IPS-18a (cell line): ENCODE data around the gene LMX1A.

ENCODE experiments used
- H3K27ac ChIP-seq: one replicate; pipeline ENCODE4 v1.5.1; 2013; ENCODE audit warnings: low read length
- H3K27me3 ChIP-seq: one replicate; pipeline ENCODE4 v1.6.1; 2013; ENCODE audit warnings: mild to moderate bottlenecking, low read length; ENCODE audit not compliant: control insufficient read depth, insufficient read depth
- H3K36me3 ChIP-seq: one replicate; pipeline ENCODE4 v1.6.1; 2013; ENCODE audit warnings: low read depth, low read length; ENCODE audit not compliant: control insufficient read depth
- H3K4me1 ChIP-seq: one replicate; pipeline ENCODE4 v1.6.1; 2013; ENCODE audit warnings: low read depth, low read length; ENCODE audit not compliant: control insufficient read depth
- H3K4me3 ChIP-seq: one replicate; pipeline ENCODE4 v1.5.1; 2013; ENCODE audit warnings: low read length
- H3K9ac ChIP-seq: one replicate; pipeline ENCODE4 v1.6.1; 2013; ENCODE audit warnings: mild to moderate bottlenecking, low read length, moderate library complexity
- H3K9me3 ChIP-seq: one replicate; pipeline ENCODE4 v1.6.1; 2013; ENCODE audit warnings: low read depth, low read length; ENCODE audit not compliant: control insufficient read depth

LMX1A gene

GRCh38 chr1:165364568-165365133 lies 8.1 kb upstream of the LMX1A start:
- H3K27ac ChIP-seq: no peak overlapping the region
- peaks cover 23% of the 10 kb centered on the region for H3K27me3 ChIP-seq
- no peak overlapping the region for H3K4me3 ChIP-seq
- H3K9me3 ChIP-seq: no peaks in the 10 kb centered on the region
- no peaks in the 10 kb centered on the region for H3K4me1 ChIP-seq
- H3K36me3 ChIP-seq: no peaks in the 10 kb centered on the region
- no peak overlapping the region for H3K9ac ChIP-seq

- peaks cover 22% of the 10 kb centered on the region for H3K4me1 ChIP-seq
- no peak overlapping the region for H3K9ac ChIP-seq
- H3K4me3 ChIP-seq: peak overlapping the region; percentile 58
- no peak overlapping the region for H3K27ac ChIP-seq
- no peaks in the 10 kb centered on the region for H3K36me3 ChIP-seq
- no peaks in the 10 kb centered on the region for H3K9me3 ChIP-seq
- H3K27me3 ChIP-seq: peaks cover 97% of the 10 kb centered on the region
Measured at GRCh38 chr1:165356876-165357275, 361 bp upstream of the LMX1A start.

DNA sequence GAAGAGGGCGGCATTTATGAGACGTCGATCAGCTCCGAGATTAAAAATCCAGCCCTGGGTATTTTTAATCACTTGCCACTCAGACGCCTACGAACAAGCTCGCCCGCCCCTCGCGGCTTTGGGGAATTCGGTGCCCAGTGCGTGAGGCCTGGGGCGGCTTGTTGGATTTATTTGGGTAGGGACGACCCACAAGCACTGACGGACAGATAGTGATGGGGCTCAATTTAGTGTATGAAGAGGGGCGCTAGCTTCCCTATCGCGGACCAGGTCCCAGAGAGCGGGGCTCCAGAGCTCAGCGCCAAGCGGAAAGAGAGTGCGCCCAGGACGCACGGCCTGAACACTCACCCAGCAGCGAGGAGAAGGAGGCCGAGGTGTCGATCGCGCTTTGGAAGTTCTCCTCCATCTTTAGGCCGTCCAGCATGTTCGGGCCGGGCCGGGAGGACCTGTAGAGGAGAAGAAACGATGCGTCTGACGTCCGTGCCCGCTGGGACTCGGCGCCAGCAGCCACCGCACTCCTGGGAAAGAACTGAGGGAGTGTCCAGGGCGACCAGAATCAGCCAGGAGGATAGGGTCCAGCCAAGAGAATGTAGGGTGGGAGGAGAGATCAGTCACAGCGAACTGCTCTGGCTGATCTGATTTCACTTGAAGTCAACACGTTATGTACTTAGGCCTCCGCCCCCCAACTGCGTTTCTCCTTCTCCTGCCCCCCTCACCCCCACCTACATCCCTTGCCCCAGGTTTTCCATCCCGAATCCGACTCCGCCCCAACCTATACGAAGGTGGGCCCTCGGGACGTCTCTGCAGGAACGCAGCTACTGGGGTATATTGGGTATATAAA lies 1.2 kb downstream of the LMX1A start:
- Histone ChIP-seq H3K9ac (no peak overlapping the region), H3K4me1 (peaks cover 34% of the 10 kb centered on the region), H3K36me3 (no peaks in the 10 kb centered on the region), H3K4me3 (peak overlapping the region; percentile 58), H3K27ac (no peak overlapping the region), H3K9me3 (no peaks in the 10 kb centered on the region), H3K27me3 (peaks cover 96% of the 10 kb centered on the region)

- Histone ChIP-seq H3K9ac (no peak overlapping the region), H3K4me3 (peak overlapping the region; percentile 58), H3K9me3 (no peaks in the 10 kb centered on the region), H3K4me1 (peaks cover 37% of the 10 kb centered on the region), H3K27ac (no peak overlapping the region), H3K27me3 (peaks cover 97% of the 10 kb centered on the region), H3K36me3 (no peaks in the 10 kb centered on the region)
Measured at GRCh38 chr1:165354739-165355138, 1.8 kb downstream of the LMX1A start.

DNA sequence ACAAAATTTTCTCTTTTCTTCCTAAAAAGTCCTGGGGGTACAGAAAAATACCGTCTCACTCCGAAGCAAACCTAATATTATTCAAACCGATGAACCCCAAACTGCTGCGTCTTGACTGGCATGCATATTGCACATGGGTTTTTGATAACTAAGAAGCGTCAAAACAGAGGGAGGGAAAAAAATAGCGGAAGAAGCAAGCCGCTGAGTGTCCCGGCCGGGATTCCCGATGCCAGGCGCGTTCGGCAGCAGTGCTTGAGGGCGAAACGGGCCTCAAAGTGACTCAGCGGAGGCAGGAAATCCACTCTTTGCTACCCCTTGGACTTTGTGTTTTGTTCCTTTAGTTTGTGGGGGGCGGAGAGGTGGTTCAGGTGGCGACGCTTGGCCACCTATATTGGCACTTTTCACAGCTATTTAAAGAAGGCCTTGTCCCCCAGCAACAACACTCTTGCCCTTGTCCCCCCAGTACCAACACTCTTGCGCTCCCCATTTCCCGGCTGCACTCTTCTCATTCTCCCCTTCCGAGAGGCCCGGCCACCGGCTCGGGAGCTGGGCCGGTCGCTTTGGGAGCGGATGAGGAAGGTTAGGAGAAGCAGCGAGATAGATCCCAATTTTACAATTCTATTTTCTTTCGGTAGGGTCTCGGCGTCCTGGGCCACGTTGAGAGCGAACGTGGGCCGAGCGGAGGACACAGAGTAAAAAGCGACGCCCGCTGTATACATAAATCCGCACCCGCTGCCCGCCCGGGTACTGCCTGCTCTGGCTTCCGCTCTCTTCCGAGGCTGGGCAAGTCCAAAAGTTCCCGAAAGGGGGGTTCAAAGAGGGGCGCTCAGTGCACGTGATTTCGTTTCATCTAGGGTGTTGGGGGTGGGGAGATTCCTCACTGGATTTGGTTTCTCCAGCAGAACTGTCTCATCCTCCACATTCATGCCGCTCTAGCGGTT lies 2.5 kb downstream of the LMX1A start:
- Histone ChIP-seq H3K27ac (no peak overlapping the region), H3K36me3 (no peaks in the 10 kb centered on the region), H3K4me1 (peaks cover 37% of the 10 kb centered on the region), H3K4me3 (peak overlapping the region; percentile 58), H3K9ac (no peak overlapping the region), H3K9me3 (no peaks in the 10 kb centered on the region), H3K27me3 (peaks cover 98% of the 10 kb centered on the region)

- Histone ChIP-seq H3K9me3 (no peaks in the 10 kb centered on the region), H3K27ac (no peak overlapping the region), H3K4me3 (peak overlapping the region; percentile 58), H3K36me3 (no peaks in the 10 kb centered on the region), H3K9ac (peak overlapping the region; percentile 14), H3K4me1 (peaks cover 37% of the 10 kb centered on the region), H3K27me3 (peaks cover 93% of the 10 kb centered on the region)
Measured at GRCh38 chr1:165352442-165353293, 3.8 kb downstream of the LMX1A start.

DNA sequence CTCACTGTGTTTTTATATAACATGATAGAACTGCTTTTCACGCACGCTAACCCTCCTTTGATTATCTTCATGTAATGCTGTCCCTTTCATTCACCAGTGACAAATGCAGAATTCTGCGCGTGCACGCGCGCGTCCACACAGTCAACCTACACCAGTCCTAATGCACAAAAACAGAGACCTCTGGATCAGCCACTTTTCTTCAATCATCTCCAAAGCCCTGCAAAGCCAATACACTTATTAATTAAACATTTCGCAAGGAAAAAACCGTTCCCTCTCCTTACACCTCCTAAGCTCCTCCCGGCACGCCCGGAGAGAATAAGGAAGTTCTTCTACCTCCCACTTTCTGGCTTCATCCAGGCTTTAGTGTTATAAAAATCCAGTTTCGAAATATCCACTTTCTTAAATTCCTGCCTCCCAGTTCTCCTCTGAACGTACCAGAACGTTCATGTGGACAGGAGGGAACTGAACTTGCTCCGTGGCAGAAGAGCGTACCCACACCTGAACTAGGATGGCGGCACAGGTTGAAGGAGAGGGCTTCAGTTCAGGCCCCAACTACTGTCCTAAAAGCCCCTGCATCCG lies 4.6 kb downstream of the LMX1A start:
- Histone ChIP-seq H3K9me3 (no peaks in the 10 kb centered on the region), H3K36me3 (no peaks in the 10 kb centered on the region), H3K9ac (no peak overlapping the region), H3K27me3 (peaks cover 89% of the 10 kb centered on the region), H3K27ac (no peak overlapping the region), H3K4me3 (peak overlapping the region; percentile 58), H3K4me1 (peaks cover 37% of the 10 kb centered on the region)

DNA sequence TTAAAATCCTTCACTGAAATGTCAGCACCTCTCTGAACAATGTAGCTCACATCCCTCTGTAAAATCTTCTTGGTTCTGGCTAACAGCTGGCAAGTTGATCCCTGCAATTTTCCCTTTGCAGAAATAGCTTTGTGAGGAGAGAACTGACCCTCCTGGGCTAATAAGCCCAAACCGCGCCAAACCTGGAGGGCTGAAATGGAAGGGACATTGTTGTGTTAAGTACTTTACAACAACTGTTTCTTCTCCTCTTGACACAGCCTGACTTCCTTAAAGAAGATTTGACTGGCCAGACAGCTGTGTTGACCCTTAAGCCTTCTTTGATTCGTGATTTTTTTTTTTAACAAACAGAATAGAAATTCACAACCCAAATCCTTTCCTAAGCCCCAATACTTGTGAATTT lies 5.7 kb downstream of the LMX1A start:
- no peak overlapping the region for H3K27ac ChIP-seq
- H3K36me3 ChIP-seq: no peaks in the 10 kb centered on the region
- H3K27me3 ChIP-seq: peaks cover 81% of the 10 kb centered on the region
- peaks cover 37% of the 10 kb centered on the region for H3K4me1 ChIP-seq
- H3K4me3 ChIP-seq: peak overlapping the region; percentile 16
- H3K9ac ChIP-seq: no peak overlapping the region
- H3K9me3 ChIP-seq: no peaks in the 10 kb centered on the region

DNA sequence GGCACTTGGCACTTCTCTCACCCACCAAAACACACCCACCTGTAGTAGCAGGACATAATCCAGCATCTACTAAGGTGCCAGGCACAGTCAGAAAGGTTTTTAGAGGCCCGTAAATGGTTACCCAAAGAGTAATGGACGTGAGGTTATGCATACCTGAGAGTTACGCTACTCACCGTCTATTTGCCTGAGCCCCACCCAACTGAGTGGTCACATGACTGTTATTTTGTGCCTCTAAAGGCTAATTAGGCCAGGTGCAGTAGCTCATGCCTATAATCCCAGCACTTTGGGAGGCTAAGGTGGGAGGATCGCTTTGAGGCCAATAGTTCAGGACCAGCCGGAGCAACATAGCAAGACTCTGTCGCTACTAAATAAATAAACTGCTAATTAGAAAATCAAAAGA lies 11.0 kb downstream of the LMX1A start:
- Histone ChIP-seq H3K4me3 (no peak overlapping the region), H3K9ac (no peak overlapping the region), H3K36me3 (no peaks in the 10 kb centered on the region), H3K4me1 (peaks cover 12% of the 10 kb centered on the region), H3K27me3 (peaks cover 29% of the 10 kb centered on the region), H3K27ac (no peak overlapping the region), H3K9me3 (no peaks in the 10 kb centered on the region)

DNA sequence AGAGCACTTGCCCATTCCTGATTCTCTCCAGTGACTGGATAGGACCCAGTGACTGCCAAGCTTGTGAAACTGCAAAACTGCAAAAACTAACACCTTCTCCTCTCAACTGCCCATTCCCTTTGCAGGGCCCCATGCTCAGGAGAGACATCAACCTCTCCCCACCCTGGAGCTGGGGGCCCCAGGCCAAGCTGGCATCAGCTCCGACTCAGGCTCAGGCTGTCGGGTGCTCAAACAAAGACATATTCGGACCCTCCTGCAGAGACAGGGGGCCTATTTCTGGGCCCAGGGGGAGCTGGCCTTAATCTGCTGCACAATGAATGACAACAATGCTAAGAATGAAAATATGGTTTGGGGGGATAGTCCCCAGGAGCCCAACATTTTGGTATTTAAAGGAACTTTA lies 11.8 kb downstream of the LMX1A start:
- peaks cover 7% of the 10 kb centered on the region for H3K4me1 ChIP-seq
- no peak overlapping the region for H3K9ac ChIP-seq
- H3K27me3 ChIP-seq: peaks cover 22% of the 10 kb centered on the region
- no peak overlapping the region for H3K4me3 ChIP-seq
- H3K9me3 ChIP-seq: no peaks in the 10 kb centered on the region
- H3K27ac ChIP-seq: no peak overlapping the region
- H3K36me3 ChIP-seq: no peaks in the 10 kb centered on the region
